GM18499 (cell line): ENCODE results near the gene SLC41A2.
"Not testable (repeated sequence)": the region's sequence is repeated elsewhere in the genome, so short reads cannot be mapped to it uniquely, and the experiment has no call there.

Experiments used
- ATAC-seq: cut with Tn5 transposase; IDR thresholded peaks from one replicate; pipeline ENCODE4 v1.9.1; 2021; ENCODE audit warnings: moderate number of reproducible peaks; ENCODE audit not compliant: insufficient read depth, unreplicated experiment

The SLC41A2 gene

GRCh38 chr12:104964167-104964855 is 6.2 kb upstream of the SLC41A2 start:
- ATAC-seq: no peak

- no peak for ATAC-seq
These were observed 5.7 kb upstream of the SLC41A2 start for GRCh38 chr12:104963757-104964156.

GRCh38 chr12:104960464-104960863 is 2.4 kb upstream of the SLC41A2 start:
- ATAC-seq: no peak

GRCh38 chr12:104959335-104959841 is 1.3 kb upstream of the SLC41A2 start:
- ATAC-seq: no peak

- no peak for ATAC-seq
These were observed 780 bp upstream of the SLC41A2 start for GRCh38 chr12:104958805-104959334.

GRCh38 chr12:104957719-104958000 is 430 bp downstream of the SLC41A2 start:
- ATAC-seq: peak; percentile 13

- ATAC-seq: no peak
These were observed 996 bp downstream of the SLC41A2 start for GRCh38 chr12:104956870-104957718.

GRCh38 chr12:104955703-104956102 is 2.4 kb downstream of the SLC41A2 start:
- no peak for ATAC-seq

- ATAC-seq: no peak
These were observed 4.8 kb downstream of the SLC41A2 start for GRCh38 chr12:104953323-104953722.

GRCh38 chr12:104952816-104953215 is 5.3 kb downstream of the SLC41A2 start:
- no peak for ATAC-seq

GRCh38 chr12:104951759-104952509 is 6.2 kb downstream of the SLC41A2 start:
- no peak for ATAC-seq

- not testable (repeated sequence) for ATAC-seq
These were observed 9.4 kb downstream of the SLC41A2 start for GRCh38 chr12:104948716-104949115.

- ATAC-seq: no peak
These were observed 13.8 kb downstream of the SLC41A2 start for GRCh38 chr12:104944252-104944651.

- ATAC-seq: not testable (repeated sequence)
These were observed 14.7 kb downstream of the SLC41A2 start for GRCh38 chr12:104943401-104943800.

GRCh38 chr12:104942075-104942474 is 16.0 kb downstream of the SLC41A2 start:
- no peak for ATAC-seq

GRCh38 chr12:104941454-104941853 is 16.6 kb downstream of the SLC41A2 start:
- ATAC-seq: no peak

- ATAC-seq: no peak
These were observed 19.0 kb downstream of the SLC41A2 start for GRCh38 chr12:104939089-104939488.

- ATAC-seq: no peak
These were observed 19.7 kb downstream of the SLC41A2 start for GRCh38 chr12:104938371-104938770.

- ATAC-seq: no peak
These were observed 22.2 kb downstream of the SLC41A2 start for GRCh38 chr12:104935886-104936285.

GRCh38 chr12:104933778-104934177 is 24.3 kb downstream of the SLC41A2 start:
- ATAC-seq: no peak

- ATAC-seq: no peak
These were observed 25.0 kb downstream of the SLC41A2 start for GRCh38 chr12:104933128-104933527.
